Gastrocnemius medialis (tissue), 4 donors: Measurements from ENCODE around the gene PLCG2.
"Not testable (repeated sequence)": the region's sequence is repeated elsewhere in the genome, so short reads cannot be mapped to it uniquely, and the experiment has no call there.

ENCODE experiments used
- CTCF ChIP-seq, 5 experiments: fragments of 450-650 bp in 3 of 5; fragments of 200-600 bp in 2 of 5; sonication (generic) in 2 of 5; IDR thresholded peaks in 4 of 5; conservative IDR thresholded peaks in 1 of 5; 1 replicate in 4 of 5; 2 replicates in 1 of 5; pipeline ENCODE4 v1.5.1; 2016 to 2019; ENCODE audit warnings: antibody characterized with exemption in 5 of 5, mild to moderate bottlenecking in 3 of 5, moderate library complexity in 3 of 5
- POLR2A ChIP-seq, 2 donors: fragments of 450-650 bp; IDR thresholded peaks; one replicate each; pipeline ENCODE4 v1.6.1; 2017; ENCODE audit warnings: antibody characterized with exemption in 2 of 2, mild to moderate bottlenecking in 2 of 2, moderate library complexity in 2 of 2

- not testable (repeated sequence) for TF ChIP-seq POLR2A (IDR thresholded peaks at IDR 0.05); CTCF (IDR thresholded peaks at IDR 0.05 in 4 of 5, conservative IDR thresholded peaks at IDR 0.05 in 1 of 5)
Measured at GRCh38 chr16:81877490-81877889, 98.4 kb downstream of the PLCG2 start.
